ENCODE measurements around the gene ARHGEF16. TPM values are rescaled to one million over a fixed set of nuclear protein-coding genes. Genes with fewer than 3 reads are reported as not detected.

The ARHGEF16 gene
- total RNA-seq, 1 experiment from 2014 or later, result 0.58 TPM

GRCh38 chr1:3501437-3501836 lies 47.0 kb downstream of the ARHGEF16 start:
- in situ Hi-C loops (cut with HindIII; ENCODE audit: low pct_unique_long_range_greater_than_20kb, low sequenced_read_pairs), result no loop called here
- no peak for DNase-seq (ENCODE audit: low read depth, low spot score)

GRCh38 chr1:3501856-3502640 lies 47.6 kb downstream of the ARHGEF16 start:
- in situ Hi-C loops (cut with HindIII; ENCODE audit: low pct_unique_long_range_greater_than_20kb, low sequenced_read_pairs), result no loop called here
- DNase-seq (ENCODE audit: low read depth, low spot score), result peak; percentile 27

GRCh38 chr1:3502641-3503524 lies 48.4 kb downstream of the ARHGEF16 start:
- in situ Hi-C loops (cut with HindIII; ENCODE audit: low pct_unique_long_range_greater_than_20kb, low sequenced_read_pairs), result no loop called here
- DNase-seq (ENCODE audit: low read depth, low spot score), result no peak

- in situ Hi-C loops (cut with HindIII; ENCODE audit: low pct_unique_long_range_greater_than_20kb, low sequenced_read_pairs), result no loop called here
- no peak for DNase-seq (ENCODE audit: low read depth, low spot score)
These were observed 49.0 kb downstream of the ARHGEF16 start for GRCh38 chr1:3503525-3503886.

GRCh38 chr1:3504151-3504821 lies 49.8 kb downstream of the ARHGEF16 start:
- in situ Hi-C loops (cut with HindIII; ENCODE audit: low pct_unique_long_range_greater_than_20kb, low sequenced_read_pairs), result no loop called here
- peak; percentile 74 for DNase-seq (ENCODE audit: low read depth, low spot score)

- DNase-seq (ENCODE audit: low read depth, low spot score), result no peak
- in situ Hi-C loops (cut with HindIII; ENCODE audit: low pct_unique_long_range_greater_than_20kb, low sequenced_read_pairs), result no loop called here
These were observed 50.3 kb downstream of the ARHGEF16 start for GRCh38 chr1:3504822-3505153.

GRCh38 chr1:3505161-3505560 lies 50.7 kb downstream of the ARHGEF16 start:
- DNase-seq (ENCODE audit: low read depth, low spot score), result no peak
- in situ Hi-C loops (cut with HindIII; ENCODE audit: low pct_unique_long_range_greater_than_20kb, low sequenced_read_pairs), result no loop called here

GRCh38 chr1:3506041-3506440 lies 51.6 kb downstream of the ARHGEF16 start:
- no peak for DNase-seq (ENCODE audit: low read depth, low spot score)
- in situ Hi-C loops (cut with HindIII; ENCODE audit: low pct_unique_long_range_greater_than_20kb, low sequenced_read_pairs), result no loop called here

GRCh38 chr1:3506943-3507342 lies 52.5 kb downstream of the ARHGEF16 start:
- no peak for DNase-seq (ENCODE audit: low read depth, low spot score)

GRCh38 chr1:3507636-3508275 lies 53.3 kb downstream of the ARHGEF16 start:
- no peak for DNase-seq (ENCODE audit: low read depth, low spot score)
- in situ Hi-C loops (cut with HindIII; ENCODE audit: low pct_unique_long_range_greater_than_20kb, low sequenced_read_pairs), result no loop called here

More at GRCh38 chr1:3506943-3507342, 52.5 kb downstream of the ARHGEF16 start:
- in situ Hi-C loops (cut with HindIII; ENCODE audit: low pct_unique_long_range_greater_than_20kb, low sequenced_read_pairs), result no loop called here

GRCh38 chr1:3508757-3509415 lies 54.4 kb downstream of the ARHGEF16 start:
- in situ Hi-C loops (cut with HindIII; ENCODE audit: low pct_unique_long_range_greater_than_20kb, low sequenced_read_pairs), result no loop called here
- DNase-seq (ENCODE audit: low read depth, low spot score), result no peak

- DNase-seq (ENCODE audit: low read depth, low spot score), result no peak
- in situ Hi-C loops (cut with HindIII; ENCODE audit: low pct_unique_long_range_greater_than_20kb, low sequenced_read_pairs), result no loop called here
These were observed 55.3 kb downstream of the ARHGEF16 start for GRCh38 chr1:3509721-3510120.

- in situ Hi-C loops (cut with HindIII; ENCODE audit: low pct_unique_long_range_greater_than_20kb, low sequenced_read_pairs), result no loop called here
- no peak for DNase-seq (ENCODE audit: low read depth, low spot score)
These were observed 55.9 kb downstream of the ARHGEF16 start for GRCh38 chr1:3510136-3510955.

GRCh38 chr1:3510956-3511250 lies 56.4 kb downstream of the ARHGEF16 start:
- in situ Hi-C loops (cut with HindIII; ENCODE audit: low pct_unique_long_range_greater_than_20kb, low sequenced_read_pairs), result no loop called here
- DNase-seq (ENCODE audit: low read depth, low spot score), result no peak

- DNase-seq (ENCODE audit: low read depth, low spot score), result no peak
- in situ Hi-C loops (cut with HindIII; ENCODE audit: low pct_unique_long_range_greater_than_20kb, low sequenced_read_pairs), result no loop called here
These were observed 56.8 kb downstream of the ARHGEF16 start for GRCh38 chr1:3511306-3511705.

- no peak for DNase-seq (ENCODE audit: low read depth, low spot score)
- in situ Hi-C loops (cut with HindIII; ENCODE audit: low pct_unique_long_range_greater_than_20kb, low sequenced_read_pairs), result no loop called here
These were observed 57.4 kb downstream of the ARHGEF16 start for GRCh38 chr1:3511856-3512255.

GRCh38 chr1:3514404-3514803 lies 59.9 kb downstream of the ARHGEF16 start:
- DNase-seq (ENCODE audit: low read depth, low spot score), result no peak
- in situ Hi-C loops (cut with HindIII; ENCODE audit: low pct_unique_long_range_greater_than_20kb, low sequenced_read_pairs), result no loop called here

All from SK-MEL-5 (cell line).